ENCODE data around the gene PDZRN3.

GRCh38 chr3:73411545-73411944 is 213.2 kb downstream of the PDZRN3 start:
- TF ChIP-seq POLR2AphosphoS5 (IDR thresholded peaks at IDR 0.05), result no peak
- TF ChIP-seq, protein P1, sequence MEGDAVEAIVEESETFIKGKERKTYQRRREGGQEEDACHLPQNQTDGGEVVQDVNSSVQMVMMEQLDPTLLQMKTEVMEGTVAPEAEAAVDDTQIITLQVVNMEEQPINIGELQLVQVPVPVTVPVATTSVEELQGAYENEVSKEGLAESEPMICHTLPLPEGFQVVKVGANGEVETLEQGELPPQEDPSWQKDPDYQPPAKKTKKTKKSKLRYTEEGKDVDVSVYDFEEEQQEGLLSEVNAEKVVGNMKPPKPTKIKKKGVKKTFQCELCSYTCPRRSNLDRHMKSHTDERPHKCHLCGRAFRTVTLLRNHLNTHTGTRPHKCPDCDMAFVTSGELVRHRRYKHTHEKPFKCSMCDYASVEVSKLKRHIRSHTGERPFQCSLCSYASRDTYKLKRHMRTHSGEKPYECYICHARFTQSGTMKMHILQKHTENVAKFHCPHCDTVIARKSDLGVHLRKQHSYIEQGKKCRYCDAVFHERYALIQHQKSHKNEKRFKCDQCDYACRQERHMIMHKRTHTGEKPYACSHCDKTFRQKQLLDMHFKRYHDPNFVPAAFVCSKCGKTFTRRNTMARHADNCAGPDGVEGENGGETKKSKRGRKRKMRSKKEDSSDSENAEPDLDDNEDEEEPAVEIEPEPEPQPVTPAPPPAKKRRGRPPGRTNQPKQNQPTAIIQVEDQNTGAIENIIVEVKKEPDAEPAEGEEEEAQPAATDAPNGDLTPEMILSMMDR (IDR thresholded peaks at IDR 0.05), result no peak
